GM19395 (cell line): ENCODE results near the gene DUSP9.

Experiments used
- ATAC-seq: cut with Tn5 transposase; IDR thresholded peaks from one replicate; pipeline ENCODE4 v1.9.1; 2021; ENCODE audit warnings: mild to moderate bottlenecking, moderate library complexity; ENCODE audit not compliant: unreplicated experiment

The DUSP9 gene

DNA sequence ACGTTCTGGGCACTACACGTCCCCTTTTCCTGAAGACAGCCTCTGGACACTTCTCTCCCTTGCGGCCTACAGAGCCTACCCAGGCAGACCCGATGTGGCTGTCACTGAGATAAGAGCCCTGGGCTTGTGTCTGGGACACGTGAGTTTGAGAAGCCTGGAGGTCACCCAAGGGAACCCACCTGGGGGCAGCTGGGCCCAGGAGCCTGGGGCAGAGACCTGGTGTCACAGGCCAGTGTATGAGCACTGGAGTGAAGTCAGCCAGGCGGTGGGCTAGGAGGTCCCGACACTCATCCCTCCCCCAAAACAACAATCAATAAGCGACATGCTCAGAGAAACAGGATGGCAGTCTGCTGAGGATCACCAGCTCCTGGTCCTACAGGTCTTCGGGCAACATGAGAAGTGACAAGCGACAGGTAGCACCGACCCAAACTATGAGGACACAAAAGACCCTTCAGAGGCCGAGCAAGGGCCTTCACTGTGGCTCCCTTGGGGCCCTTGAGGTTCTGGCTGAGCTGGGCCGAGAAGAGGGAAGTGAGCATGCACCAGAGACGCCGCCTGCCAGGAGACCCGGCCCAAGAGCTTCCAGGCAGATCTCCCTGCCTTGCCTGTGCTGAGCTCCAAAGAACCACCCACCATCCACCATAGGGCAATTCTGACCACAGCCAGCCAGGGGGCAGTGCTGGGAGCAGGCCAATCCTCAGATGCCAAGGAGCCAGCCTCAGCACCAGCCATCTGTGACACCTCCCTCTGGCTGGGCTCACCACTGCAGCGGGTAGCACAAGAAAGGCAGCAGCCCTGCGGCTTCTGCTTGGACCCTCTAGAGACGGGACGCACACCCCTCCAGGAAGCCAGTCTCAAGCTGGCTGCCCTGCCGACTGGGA lies 11.0 kb upstream of the DUSP9 start:
- ATAC-seq = no peak

DNA sequence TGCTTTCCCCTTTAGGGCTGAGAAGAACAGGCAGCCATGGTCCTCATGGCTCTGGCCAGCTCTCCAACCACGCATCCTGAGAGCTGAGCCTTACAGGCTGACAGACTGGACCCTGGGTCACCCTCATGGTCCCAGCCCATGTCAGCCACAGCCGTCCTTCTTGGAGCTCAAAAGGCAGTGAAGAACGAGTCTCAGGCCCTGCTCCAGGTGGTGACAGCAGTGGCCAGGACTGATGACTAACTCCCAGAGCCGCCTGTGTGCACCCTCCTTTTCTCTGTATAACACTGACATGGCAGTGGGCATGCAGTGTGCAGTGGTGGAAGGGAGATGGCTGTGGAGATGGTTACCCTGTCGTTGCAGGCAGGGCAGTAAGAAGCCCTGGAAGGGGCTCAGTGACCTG lies 10.3 kb upstream of the DUSP9 start:
- no peak for ATAC-seq

DNA sequence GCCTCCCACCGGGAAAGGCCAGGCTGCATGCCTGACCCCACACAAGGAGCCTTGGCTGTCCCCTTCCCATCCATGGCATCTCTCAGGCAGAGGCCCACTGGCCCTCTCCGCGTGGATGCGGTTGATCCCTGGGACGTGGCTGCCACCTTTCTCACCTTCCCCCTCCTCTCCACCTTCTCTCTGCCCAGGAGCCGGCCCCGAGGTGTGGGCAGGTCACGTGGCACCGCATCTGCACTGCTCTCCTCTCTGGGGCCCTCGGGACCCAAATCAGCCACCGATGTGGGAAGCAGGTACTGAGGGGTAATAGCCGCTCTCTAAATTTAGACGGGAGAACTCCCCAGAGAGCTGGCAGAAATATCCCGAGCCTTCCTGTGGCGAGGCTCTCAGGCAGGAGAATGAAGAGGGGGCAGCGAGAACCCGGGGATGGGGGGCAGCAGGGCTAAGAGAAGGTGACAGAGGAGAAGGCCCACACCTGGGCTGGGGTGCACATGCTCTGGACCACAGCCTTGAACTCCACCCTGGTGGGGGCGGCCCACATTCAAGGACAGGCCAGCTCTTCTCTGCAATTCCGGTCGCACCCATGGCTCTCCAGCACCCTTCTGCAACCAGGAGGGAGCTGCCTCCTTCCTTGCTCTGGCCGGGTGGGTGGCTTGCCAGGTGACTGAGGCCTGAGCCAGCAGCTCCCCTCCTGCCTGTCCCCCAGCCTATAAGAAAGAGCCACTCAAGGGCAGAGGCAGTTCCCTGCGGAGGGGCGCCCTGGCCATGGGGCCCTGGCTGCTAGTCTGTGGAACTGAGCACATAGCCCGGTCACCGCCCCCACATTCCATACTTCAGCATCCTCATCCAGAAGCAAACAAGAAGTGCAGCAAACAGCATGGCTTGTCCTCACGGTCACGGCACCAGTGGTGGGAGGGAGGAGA lies 9.6 kb upstream of the DUSP9 start:
- ATAC-seq = no peak

DNA sequence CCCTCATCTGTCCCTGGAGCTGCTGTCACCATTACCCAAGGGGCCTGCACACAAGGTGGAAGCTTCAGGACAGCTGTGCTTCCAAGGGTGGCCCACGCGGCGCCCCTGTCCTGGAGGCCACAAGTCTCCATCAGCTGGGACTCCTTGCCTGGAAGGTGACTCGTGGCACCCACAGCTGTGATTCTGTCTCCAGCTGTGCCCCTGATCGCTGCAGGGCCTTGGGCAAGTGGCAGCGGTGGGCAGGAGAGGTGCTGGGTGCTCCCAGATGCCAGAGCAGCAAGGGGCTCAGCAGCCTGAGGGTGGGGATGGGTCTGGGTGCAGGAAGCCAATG lies 9.0 kb upstream of the DUSP9 start:
- no peak for ATAC-seq

DNA sequence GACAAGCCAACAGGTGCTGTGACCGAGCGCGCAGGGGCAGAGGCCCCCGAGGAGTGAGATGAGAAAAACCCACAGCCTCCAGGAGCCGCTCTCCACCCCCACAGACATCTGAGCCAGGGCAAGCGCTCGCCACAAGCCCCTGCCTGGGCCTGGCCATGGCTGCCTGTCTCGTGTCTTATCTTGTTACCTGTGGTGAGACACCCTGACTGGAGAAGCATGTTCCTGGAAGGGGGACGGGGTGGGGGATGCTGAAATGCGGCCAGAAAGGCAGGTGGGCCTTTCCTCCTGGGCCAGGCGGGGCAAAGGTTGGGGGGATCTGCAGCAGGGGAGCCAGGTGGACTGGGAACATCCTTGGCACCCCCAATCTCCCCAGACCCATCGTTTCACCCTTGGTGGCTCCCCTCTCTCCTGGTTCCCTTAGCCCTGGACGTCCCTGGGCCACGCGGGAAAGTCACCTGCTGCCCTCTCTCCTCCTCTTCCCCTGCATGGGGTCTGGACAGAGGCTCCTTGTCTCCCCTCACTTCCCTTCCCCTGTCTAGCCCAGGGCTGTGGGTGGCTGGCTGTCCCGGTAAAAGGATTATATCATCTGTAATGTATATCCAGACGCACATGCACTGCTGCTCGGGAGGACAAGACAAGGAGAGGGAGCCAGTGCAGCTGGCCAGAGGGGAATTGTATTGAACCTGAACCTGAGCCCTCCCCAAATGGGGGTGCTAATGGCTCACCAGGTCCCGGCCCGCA lies 8.4 kb upstream of the DUSP9 start:
- no peak for ATAC-seq

DNA sequence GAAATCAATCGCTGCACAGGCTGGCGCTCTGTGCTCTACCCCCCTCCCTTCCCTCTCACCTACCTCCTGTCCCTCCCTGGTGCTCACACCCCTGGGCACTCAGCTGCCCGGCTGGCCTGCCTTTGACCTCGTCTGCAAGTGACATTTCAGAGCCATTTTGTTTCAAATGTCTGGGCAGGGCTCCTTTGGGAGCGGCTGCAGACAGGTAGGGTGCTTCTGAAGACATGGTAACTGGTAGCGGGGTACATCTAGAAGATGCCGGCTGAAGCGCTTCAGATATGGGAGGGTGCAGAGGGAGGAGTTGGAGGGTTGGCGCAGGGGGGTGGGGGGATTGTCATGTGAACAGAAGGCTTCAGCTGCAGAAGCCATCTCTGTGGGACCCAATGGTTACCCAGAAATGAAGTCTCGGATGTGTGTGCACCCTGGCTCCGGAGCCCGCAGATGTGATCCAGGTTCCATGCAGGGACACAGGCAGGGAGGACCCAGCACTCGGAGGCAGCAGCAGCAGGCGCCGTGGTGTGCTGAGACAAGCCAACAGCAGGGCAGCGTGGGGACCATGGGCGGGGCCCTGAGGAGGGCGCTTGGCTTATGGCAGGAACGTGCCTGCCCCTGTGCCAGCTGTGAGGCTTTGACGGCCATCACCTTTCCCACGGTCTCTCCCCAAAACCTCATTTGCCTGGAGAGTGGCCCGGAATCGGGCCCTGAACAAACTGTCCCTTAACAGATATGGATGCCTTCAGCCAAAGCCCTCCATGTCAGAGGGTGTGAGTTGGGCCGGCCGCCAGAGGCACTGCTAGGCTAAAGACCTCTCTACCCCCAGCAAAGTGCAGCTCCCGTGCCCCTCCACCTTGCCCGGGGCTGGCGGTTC lies 7.6 kb upstream of the DUSP9 start:
- ATAC-seq = no peak

DNA sequence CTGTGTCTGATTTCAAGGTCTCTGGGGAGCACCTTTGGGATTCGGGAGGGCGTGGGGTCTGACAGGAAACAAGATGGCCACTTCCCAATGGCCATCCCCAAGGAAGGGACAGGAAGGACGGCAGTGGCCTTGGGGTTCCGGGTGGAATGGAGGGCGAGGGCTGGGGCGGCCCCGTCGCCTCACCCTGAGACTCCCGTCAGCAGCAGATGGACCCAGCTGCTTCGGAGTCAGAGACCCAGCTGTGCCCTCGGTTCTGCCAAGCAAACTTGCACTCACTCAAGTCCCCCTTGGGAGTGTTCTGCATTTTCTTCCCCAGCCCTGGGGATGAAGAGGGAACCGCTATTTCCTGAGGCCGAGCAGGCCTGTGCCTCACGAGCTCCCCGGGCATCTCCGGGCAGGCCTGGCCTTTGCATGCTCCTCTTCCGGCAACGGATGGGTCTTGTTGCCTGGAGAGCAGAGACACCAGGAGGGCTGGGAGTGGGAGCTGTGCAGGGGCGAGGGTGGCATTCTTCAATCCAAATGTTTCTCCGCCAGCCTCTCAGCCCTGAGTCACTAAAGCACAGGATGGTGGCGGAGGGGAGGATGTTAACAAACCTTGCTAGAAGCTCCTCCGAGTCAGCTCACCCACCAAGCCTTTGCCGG lies 6.8 kb upstream of the DUSP9 start:
- no peak for ATAC-seq

DNA sequence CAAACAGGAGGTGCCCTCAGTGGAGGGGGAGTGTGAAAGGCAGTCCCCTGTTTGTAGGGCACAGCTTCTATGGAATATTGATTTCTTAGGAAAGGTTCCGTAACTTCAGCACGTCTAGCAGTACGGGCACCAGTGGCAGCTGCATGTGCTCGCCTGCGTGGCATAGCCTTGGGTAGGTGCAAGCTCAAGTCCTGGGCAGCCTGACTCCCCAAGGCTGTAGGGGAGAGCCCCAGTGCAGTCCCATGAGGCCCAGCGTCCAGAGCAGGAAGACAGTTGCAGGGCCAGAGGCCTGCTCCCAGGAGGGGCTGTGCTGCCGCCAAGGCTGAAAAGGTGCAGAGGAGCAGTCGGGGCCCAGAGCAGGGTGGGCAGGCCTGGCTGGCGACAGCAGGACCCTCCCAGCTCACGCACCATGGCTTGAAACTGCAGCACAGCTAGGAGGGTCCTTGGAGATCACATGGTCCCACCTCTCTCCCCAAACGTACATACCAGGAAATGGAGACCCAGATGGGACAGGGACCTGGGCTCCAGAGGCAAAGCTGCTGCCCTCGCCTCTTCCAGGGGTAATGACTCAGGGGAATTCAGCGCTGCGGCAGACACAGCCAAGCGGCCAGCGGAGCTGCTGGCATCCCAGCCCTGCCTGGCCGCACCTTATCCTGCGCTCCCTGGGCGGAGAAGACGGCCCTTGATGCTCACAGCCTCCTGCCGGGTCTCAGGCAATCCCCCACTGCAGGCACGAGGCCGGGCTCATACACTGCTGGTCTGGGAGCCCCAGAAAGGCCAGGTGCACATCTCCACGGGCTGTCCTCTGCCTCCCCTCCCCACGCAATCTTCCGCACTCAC lies 6.0 kb upstream of the DUSP9 start:
- no peak for ATAC-seq

DNA sequence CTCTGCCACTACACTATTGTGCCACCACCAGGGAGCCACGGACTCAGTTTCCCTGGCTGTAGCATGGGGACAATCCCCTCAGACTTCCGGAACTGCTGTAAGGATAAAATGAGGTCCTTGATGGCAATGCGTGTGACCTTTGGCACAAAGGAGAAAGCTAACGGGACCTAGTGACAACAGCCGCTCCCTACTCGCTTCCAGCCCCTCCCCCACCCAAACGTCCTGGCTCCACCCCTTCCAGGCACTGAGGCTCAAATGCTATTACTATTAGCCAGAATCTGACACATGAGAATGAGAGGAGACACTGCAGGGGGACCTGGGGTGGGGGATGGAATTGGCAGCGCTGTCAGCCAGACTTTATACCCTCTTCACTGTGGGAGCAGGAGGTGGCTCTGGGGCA lies 5.4 kb upstream of the DUSP9 start:
- no peak for ATAC-seq

- no peak for ATAC-seq
These were observed 4.8 kb upstream of the DUSP9 start for GRCh38 chrX:153642051-153642654.

DNA sequence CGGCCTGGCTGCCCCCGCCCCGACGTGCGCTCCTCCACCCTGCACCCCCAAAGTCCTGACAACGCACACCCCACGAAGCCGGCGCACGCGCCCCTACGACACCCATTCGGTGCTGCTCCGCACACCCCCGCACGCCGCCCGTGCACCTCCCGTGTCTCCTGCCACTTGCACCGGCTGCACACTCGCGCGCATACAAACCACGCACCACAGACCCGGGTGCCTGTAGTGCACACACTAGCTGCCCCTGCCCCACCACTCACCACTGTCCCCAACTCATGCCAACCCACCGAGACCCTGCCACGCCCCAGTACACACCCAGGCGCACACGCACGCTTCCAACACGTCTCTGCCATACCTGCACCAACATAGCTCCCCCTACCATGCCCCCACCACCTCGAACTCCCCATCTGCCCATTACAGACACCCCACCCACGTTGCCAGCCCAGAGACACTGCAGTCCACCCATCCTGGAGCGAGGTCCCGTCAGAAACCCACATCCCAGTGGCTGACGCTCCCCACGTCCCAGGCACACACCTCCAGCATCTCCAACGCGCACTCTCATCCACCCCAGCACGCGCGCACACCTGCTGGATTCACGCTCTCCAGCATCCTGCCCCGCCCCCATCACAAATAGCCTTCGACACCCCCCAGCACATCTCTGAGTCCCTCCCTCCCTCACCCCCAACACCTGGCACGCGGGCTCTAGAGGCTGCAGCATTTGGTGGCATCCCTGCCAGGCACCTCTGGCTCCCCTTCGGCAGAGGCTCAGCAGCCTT lies 4.2 kb upstream of the DUSP9 start:
- no peak for ATAC-seq

- ATAC-seq = no peak
These were observed 3.3 kb upstream of the DUSP9 start for GRCh38 chrX:153643431-153644351.

DNA sequence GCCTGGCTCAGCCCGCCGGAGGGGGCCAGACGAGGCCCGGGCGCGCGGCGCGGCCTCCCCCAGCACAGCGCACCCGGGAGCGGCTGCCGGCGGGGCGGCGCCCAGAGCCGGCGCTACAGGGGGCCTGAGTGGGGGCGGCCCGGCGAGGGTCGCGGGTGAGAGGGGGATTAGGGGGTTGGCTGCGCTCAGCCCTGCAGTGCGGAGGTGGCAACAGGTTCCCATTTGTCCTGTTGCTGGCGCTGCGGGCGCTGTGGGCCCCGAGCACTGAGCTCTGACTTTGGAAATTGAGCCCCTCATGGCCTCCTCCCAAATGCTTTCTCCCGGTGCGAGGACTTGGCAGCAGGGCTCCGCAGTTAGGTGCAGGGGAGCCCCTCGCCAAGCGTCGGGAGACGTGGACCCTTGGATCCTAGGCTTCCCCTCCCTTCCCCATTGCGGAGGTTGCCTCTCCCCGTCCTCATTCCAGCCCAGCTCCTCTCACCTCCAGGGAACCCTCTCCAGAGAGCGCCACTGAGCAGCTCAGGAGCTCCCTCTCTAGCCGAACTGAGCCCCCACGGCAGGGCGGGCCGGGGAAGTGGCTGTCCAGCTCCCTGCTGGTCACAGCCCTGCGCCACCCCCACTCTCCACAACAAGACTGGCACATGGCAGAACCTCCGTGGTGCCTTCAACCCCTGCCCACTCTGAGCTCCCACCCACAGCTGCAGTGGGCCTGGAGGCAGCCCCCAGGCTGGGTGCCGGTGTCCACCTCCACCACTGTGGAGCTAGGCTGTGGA lies 2.5 kb upstream of the DUSP9 start:
- ATAC-seq = no peak

- no peak for ATAC-seq
These were observed 1.9 kb upstream of the DUSP9 start for GRCh38 chrX:153645151-153645550.

GRCh38 chrX:153645921-153646488 lies 998 bp upstream of the DUSP9 start:
- ATAC-seq = no peak
